Measurements from ENCODE around the gene MTHFSD. TPM values are rescaled to one million over a fixed set of nuclear protein-coding genes. Genes with fewer than 3 reads are reported as not detected.
A peak's percentile ranks its signal among the peaks of the same experiment; 100 is the strongest.

The MTHFSD gene
- total RNA-seq, 2 donors from 2014 or later, result 7.8 to 8.3 TPM

- H3K9me3 ChIP-seq, result no peaks in the 10 kb centered on the region
- no peaks in the 10 kb centered on the region for H3K4me1 ChIP-seq
- no peak for DNase-seq (ENCODE audit: low spot score)
- peak overlapping the region; percentile 55 to 59 for H3K27ac ChIP-seq
- H3K4me3 ChIP-seq, result no peak overlapping the region
- no peak for TF ChIP-seq CTCF (IDR thresholded peaks at IDR 0.05)
- H3K36me3 ChIP-seq, result no peaks in the 10 kb centered on the region
- H3K27me3 ChIP-seq, result peaks cover 0 to 3% of the 10 kb centered on the region in 2 donors
Measured at GRCh38 chr16:86584726-86585721, 30.0 kb upstream of the MTHFSD start.

- no peak for TF ChIP-seq CTCF (IDR thresholded peaks at IDR 0.05)
- peaks cover 0 to 3% of the 10 kb centered on the region in 2 donors for H3K27me3 ChIP-seq
Measured at GRCh38 chr16:86584071-86584685, 29.1 kb upstream of the MTHFSD start.

GRCh38 chr16:86581458-86581857 is 26.4 kb upstream of the MTHFSD start:
- H3K27me3 ChIP-seq, result peaks cover 0 to 9% of the 10 kb centered on the region in 2 donors
- TF ChIP-seq CTCF (IDR thresholded peaks at IDR 0.05), result no peak
- no peaks in the 10 kb centered on the region for H3K36me3 ChIP-seq
- H3K9me3 ChIP-seq, result no peaks in the 10 kb centered on the region
- no peak overlapping the region for H3K4me3 ChIP-seq
- H3K4me1 ChIP-seq, result peaks cover 0 to 14% of the 10 kb centered on the region in 2 donors
- peak overlapping the region; percentile 22 to 32 for H3K27ac ChIP-seq
- no peak for DNase-seq (ENCODE audit: low spot score)

More at GRCh38 chr16:86584071-86584685, 29.1 kb upstream of the MTHFSD start:
- Histone ChIP-seq H3K27ac (peak overlapping the region in 1 of 2 donors; percentile 55), H3K9me3 (no peaks in the 10 kb centered on the region), H3K4me3 (no peak overlapping the region), H3K36me3 (no peaks in the 10 kb centered on the region), H3K4me1 (peaks cover 0 to 2% of the 10 kb centered on the region in 2 donors)
- no peak for DNase-seq (ENCODE audit: low spot score)

- Histone ChIP-seq H3K9me3 (no peaks in the 10 kb centered on the region), H3K4me3 (no peak overlapping the region), H3K27me3 (peaks cover 0 to 9% of the 10 kb centered on the region in 2 donors), H3K4me1 (peaks cover 0 to 18% of the 10 kb centered on the region in 2 donors), H3K27ac (peak overlapping the region in 1 of 2 donors; percentile 22), H3K36me3 (no peaks in the 10 kb centered on the region)
- no peak for DNase-seq (ENCODE audit: low spot score)
- TF ChIP-seq CTCF (IDR thresholded peaks at IDR 0.05), result no peak
Measured at GRCh38 chr16:86580791-86581170, 25.7 kb upstream of the MTHFSD start.

- no peaks in the 10 kb centered on the region for H3K9me3 ChIP-seq
- peak overlapping the region; percentile 75 to 81 for H3K27ac ChIP-seq
- no peak overlapping the region for H3K4me3 ChIP-seq
- no peak for DNase-seq (ENCODE audit: low spot score)
- H3K4me1 ChIP-seq, result peaks cover 0 to 24% of the 10 kb centered on the region in 2 donors
- no peak for TF ChIP-seq CTCF (IDR thresholded peaks at IDR 0.05)
- no peaks in the 10 kb centered on the region for H3K36me3 ChIP-seq
- H3K27me3 ChIP-seq, result peaks cover 0 to 9% of the 10 kb centered on the region in 2 donors
Measured at GRCh38 chr16:86580063-86580790, 25.2 kb upstream of the MTHFSD start.
